Measurements from ENCODE around the gene TGFB1I1. TPM values are rescaled to one million over a fixed set of nuclear protein-coding genes. Genes with fewer than 3 reads are reported as not detected.

TGFB1I1 gene
- polyA plus RNA-seq, 3 donors = 5.0 to 59.9 (median 32.0) TPM

Other genes starting within 250 kb of the TGFB1I1 start
- 10 to 100 TPM in 1 of 3 donors, 1 to 10 TPM in 2; 1.4 to 15.6 (median 7.8) TPM for gene ITGAM, start 212.2 kb upstream of the TGFB1I1 start, polyA plus RNA-seq
- gene ITGAX, start 117.0 kb upstream of the TGFB1I1 start, polyA plus RNA-seq = 10 to 100 TPM in 1 of 3 donors, 1 to 10 TPM in 1, under 1 TPM in 1; 0.91 to 22.4 (median 4.5) TPM
- gene ITGAD, start 78.8 kb upstream of the TGFB1I1 start, polyA plus RNA-seq = under 1 TPM in 2 of 3 donors, not detected in 1; 0.03 to 0.09 TPM
- gene COX6A2, start 43.8 kb upstream of the TGFB1I1 start, polyA plus RNA-seq = 10 to 100 TPM in 1 of 3 donors, 1 to 10 TPM in 1, under 1 TPM in 1; 0.31 to 13.3 (median 3.1) TPM
- gene ZNF843, start 29.4 kb upstream of the TGFB1I1 start, polyA plus RNA-seq = 1 to 10 TPM in 1 of 3 donors, under 1 TPM in 2; 0.54 to 1.1 (median 0.79) TPM
- 10 to 100 TPM in 2 of 3 donors, 1 to 10 TPM in 1; 5.9 to 12.3 (median 10.3) TPM for gene ARMC5, start 12.7 kb upstream of the TGFB1I1 start, polyA plus RNA-seq
- gene SLC5A2, start 11.0 kb downstream of the TGFB1I1 start, polyA plus RNA-seq = 1 to 10 TPM in 2 of 3 donors, under 1 TPM in 1; 0.90 to 4.4 (median 3.4) TPM
- gene RUSF1, start 36.2 kb downstream of the TGFB1I1 start, polyA plus RNA-seq = 10 to 100 TPM; 34.0 to 65.8 (median 45.4) TPM
- under 1 TPM in 1 of 3 donors, not detected in 2; 0.28 TPM for gene AHSP, start 55.7 kb downstream of the TGFB1I1 start, polyA plus RNA-seq

Data from adipose tissue (tissue), 3 donors.